Cardiac muscle cell (in vitro differentiated cells and primary cell): ENCODE data around the gene PDIA5. TPM values are rescaled to one million over a fixed set of nuclear protein-coding genes. Genes with fewer than 3 reads are reported as not detected.

Source experiments
- DNase-seq, 2 donors: peaks; one replicate each; pipeline versions ENCODE4 v3.0.0 to v3.0.0-alpha.2; 2010 to 2017; ENCODE audit warnings: low read depth in 1 of 2, low spot score in 1 of 2
- H3K27ac ChIP-seq: fragments of 200-600 bp; sonication (generic); 2 replicates; pipeline ENCODE4 v1.5.1; 2016
- H3K27me3 ChIP-seq: fragments of 200-600 bp; sonication (generic); 2 replicates; pipeline ENCODE4 v1.6.0; 2016; ENCODE audit warnings: control low read depth
- H3K36me3 ChIP-seq: fragments of 200-600 bp; sonication (generic); 2 replicates; pipeline ENCODE4 v1.5.1; 2016; ENCODE audit warnings: control low read depth
- H3K4me1 ChIP-seq: fragments of 200-600 bp; sonication (generic); 2 replicates; pipeline ENCODE4 v1.8.1; 2017; ENCODE audit warnings: low read depth, mild to moderate bottlenecking, mixed run types
- H3K4me3 ChIP-seq: fragments of 200-600 bp; sonication (generic); 2 replicates; pipeline ENCODE4 v1.5.1; 2016; ENCODE audit warnings: mild to moderate bottlenecking
- H3K9me3 ChIP-seq: fragments of 200-600 bp; sonication (generic); 2 replicates; pipeline ENCODE4 v1.5.1; 2017; ENCODE audit warnings: low read depth, mild to moderate bottlenecking, control low read depth
- polyA plus RNA-seq: library from polyadenylated mRNA; unstranded; fragments of >200 nt; fragmentation: Nextera tagmentation; extraction: Ambion mirVana; gene quantifications from 2 replicates; pipeline ENCODE4 v1.2.1, GENCODE V29; 2016
- total RNA-seq: library from RNA; depleted of rRNA; stranded (reverse); fragments of >200 nt; gene quantifications from 2 replicates; pipeline ENCODE4 v1.2.3, GENCODE V29; 2016
- TF ChIP-seq, protein P1 (sequence below): IDR thresholded peaks from 2 replicates; pipeline ENCODE4 v1.5.1; 2012; ENCODE audit warnings: low read depth, mild to moderate bottlenecking, low read length

The PDIA5 gene
- total and polyA plus RNA-seq, 2 experiments from 2014 or later = 14.5 to 19.5 TPM

DNA sequence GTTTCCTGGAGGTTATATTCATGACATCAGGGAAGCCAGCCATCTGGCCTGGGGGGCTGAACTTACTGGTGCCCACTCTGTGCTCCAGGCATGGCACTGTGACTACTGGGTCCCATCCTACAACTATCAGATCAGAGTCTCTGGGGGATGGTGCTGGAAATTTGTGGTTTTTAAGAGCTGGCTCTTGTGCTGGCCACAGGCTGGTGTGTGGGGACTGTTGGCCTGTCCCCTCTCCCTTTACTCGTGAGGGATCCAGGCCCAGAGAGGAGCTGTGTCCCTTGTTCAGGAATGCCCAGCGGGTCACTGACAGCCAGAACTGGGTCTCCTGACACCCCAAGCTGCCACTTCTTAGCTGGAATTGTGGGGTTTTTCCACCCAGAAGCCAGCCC, 90.4 kb downstream of the PDIA5 start:
- no peaks in the 10 kb centered on the region for H3K36me3 ChIP-seq
- no peak overlapping the region for H3K27ac ChIP-seq
- DNase-seq = no peak
- no peaks in the 10 kb centered on the region for H3K4me1 ChIP-seq
- no peaks in the 10 kb centered on the region for H3K9me3 ChIP-seq
- H3K27me3 ChIP-seq = no peaks in the 10 kb centered on the region
- H3K4me3 ChIP-seq = no peak overlapping the region
- TF ChIP-seq, protein P1, sequence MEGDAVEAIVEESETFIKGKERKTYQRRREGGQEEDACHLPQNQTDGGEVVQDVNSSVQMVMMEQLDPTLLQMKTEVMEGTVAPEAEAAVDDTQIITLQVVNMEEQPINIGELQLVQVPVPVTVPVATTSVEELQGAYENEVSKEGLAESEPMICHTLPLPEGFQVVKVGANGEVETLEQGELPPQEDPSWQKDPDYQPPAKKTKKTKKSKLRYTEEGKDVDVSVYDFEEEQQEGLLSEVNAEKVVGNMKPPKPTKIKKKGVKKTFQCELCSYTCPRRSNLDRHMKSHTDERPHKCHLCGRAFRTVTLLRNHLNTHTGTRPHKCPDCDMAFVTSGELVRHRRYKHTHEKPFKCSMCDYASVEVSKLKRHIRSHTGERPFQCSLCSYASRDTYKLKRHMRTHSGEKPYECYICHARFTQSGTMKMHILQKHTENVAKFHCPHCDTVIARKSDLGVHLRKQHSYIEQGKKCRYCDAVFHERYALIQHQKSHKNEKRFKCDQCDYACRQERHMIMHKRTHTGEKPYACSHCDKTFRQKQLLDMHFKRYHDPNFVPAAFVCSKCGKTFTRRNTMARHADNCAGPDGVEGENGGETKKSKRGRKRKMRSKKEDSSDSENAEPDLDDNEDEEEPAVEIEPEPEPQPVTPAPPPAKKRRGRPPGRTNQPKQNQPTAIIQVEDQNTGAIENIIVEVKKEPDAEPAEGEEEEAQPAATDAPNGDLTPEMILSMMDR = no peak

DNA sequence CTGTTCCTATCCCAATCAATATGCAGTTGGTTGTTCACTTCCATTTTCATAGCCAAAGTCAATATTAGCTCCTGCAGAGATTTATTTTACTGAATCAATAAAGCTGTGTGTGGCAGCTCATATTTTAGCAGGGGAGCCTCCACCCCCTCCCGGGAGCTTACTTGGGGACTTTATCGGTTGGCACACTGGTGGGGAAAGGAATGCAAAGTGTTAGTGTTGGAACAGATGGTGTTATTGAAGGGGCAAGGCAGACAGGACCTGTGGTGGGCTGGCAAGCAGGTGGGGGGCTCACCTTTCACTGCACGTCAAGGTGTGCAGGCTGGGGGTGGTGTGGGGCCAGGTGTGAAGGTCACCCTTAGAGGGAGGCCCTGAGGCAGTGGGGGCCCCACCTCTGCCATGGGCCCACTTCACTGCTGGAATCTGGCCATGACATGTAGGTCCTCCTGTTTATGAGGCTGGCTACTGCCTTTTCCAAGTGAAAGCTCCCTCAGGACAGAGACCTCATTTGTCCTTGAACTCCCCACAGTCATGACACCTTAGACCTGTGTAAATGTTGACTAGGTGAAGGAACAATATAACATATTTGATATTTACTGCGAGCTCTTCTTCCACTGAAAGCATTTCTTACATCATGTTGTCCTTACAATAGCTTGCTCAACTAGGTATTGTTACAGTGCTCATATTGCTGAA, 90.9 kb downstream of the PDIA5 start:
- Histone ChIP-seq H3K9me3 (no peaks in the 10 kb centered on the region), H3K4me1 (no peaks in the 10 kb centered on the region), H3K27ac (no peak overlapping the region), H3K27me3 (no peaks in the 10 kb centered on the region), H3K4me3 (no peak overlapping the region), H3K36me3 (no peaks in the 10 kb centered on the region)
- no peak for DNase-seq
- TF ChIP-seq, protein P1 = no peak

DNA sequence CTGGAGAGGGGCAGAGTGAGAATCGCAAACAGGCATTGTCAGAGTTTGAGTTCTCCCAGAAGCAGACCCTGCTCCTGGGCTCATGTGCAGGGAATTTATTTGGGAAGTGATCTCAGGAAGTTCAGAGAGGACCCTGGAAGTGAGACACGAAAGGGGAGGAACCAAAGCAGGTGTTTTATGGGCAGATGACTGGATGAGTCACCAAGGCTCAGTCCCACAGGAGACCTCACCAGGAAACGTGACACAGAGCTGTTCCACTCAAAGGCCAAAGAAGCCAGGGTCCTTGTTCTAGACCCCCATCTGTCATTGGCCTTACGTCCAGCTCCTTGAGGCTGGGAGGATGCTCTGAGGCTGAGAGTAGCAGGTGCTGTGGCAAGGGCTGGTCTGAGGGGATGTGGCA, 91.5 kb downstream of the PDIA5 start:
- no peak for DNase-seq
- Histone ChIP-seq H3K9me3 (no peaks in the 10 kb centered on the region), H3K4me1 (no peaks in the 10 kb centered on the region), H3K4me3 (no peak overlapping the region), H3K36me3 (no peaks in the 10 kb centered on the region), H3K27me3 (no peaks in the 10 kb centered on the region), H3K27ac (no peak overlapping the region)
- TF ChIP-seq, protein P1 = no peak

DNA sequence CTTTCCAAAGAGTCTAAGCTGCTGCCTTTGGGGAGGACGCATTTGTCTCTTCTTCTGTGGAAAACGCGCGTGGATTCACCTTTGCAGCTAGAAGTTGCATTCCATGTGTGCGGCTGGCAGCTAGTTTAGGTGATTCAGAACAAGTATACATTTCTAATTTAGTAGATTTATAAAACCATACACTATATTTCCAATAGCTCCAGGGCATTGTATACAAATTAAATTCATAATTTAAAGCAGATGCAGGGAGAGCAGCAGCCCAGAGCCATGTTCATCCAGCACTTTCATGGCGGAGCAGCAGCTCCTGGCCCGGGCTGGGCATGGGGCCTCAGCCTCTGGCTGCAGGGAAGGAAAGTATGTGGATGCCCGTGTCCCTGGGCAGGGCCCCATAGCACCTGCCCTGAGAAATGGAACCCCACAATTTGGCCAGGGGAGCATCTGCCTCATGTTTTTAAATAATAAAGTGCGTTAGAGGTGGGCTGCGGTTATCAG, 92.1 kb downstream of the PDIA5 start:
- no peak for DNase-seq
- no peaks in the 10 kb centered on the region for H3K27me3 ChIP-seq
- no peaks in the 10 kb centered on the region for H3K9me3 ChIP-seq
- no peak overlapping the region for H3K27ac ChIP-seq
- TF ChIP-seq, protein P1 = no peak
- H3K36me3 ChIP-seq = no peaks in the 10 kb centered on the region
- H3K4me3 ChIP-seq = no peak overlapping the region
- H3K4me1 ChIP-seq = no peaks in the 10 kb centered on the region

DNA sequence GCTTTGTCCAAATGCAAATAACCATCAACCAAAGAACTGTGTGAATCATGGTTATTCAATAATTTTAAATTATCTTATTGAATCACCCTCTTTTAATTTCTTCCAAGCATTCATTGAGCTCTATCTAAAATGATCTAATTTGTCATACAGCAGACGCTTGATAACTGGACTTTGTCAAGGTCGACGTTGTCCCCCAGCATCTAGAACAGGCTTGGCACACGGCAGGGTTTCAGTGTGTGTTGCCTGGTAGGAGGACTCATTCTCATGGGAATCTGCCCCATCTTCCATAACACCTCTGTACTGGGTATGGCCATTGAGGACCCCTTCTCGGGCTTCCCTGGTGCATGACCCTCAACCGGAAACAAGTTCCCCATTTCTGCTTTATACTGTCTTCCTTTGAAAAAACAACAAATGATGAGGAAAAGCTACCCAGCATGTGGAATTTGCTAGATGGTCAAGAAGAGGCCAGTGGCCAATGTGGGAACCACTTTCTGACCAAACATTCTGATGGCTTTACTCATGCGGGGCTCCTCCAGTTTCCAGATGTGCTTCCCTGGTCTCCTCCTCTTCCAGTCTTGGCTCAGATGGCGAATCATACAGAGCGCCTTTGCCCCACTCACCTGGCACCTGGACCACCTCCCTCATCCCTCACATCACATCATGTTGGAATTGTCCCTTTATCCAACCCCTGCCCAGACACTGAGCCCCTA, 93.3 kb downstream of the PDIA5 start:
- Histone ChIP-seq H3K9me3 (no peaks in the 10 kb centered on the region), H3K4me3 (no peak overlapping the region), H3K4me1 (no peaks in the 10 kb centered on the region), H3K36me3 (no peaks in the 10 kb centered on the region), H3K27ac (no peak overlapping the region), H3K27me3 (no peaks in the 10 kb centered on the region)
- TF ChIP-seq, protein P1 = no peak
- DNase-seq = peak in 1 of 2 donors; percentile 9
